HG03060 (cell line): Measurements from ENCODE around the gene SND1.
"Not testable (repeated sequence)": the region's sequence is repeated elsewhere in the genome, so short reads cannot be mapped to it uniquely, and the experiment has no call there.

Source experiments
- ATAC-seq: cut with Tn5 transposase; IDR thresholded peaks from one replicate; pipeline ENCODE4 v1.9.1; 2021; ENCODE audit warnings: low read depth, moderate number of reproducible peaks; ENCODE audit not compliant: unreplicated experiment

SND1 gene

DNA sequence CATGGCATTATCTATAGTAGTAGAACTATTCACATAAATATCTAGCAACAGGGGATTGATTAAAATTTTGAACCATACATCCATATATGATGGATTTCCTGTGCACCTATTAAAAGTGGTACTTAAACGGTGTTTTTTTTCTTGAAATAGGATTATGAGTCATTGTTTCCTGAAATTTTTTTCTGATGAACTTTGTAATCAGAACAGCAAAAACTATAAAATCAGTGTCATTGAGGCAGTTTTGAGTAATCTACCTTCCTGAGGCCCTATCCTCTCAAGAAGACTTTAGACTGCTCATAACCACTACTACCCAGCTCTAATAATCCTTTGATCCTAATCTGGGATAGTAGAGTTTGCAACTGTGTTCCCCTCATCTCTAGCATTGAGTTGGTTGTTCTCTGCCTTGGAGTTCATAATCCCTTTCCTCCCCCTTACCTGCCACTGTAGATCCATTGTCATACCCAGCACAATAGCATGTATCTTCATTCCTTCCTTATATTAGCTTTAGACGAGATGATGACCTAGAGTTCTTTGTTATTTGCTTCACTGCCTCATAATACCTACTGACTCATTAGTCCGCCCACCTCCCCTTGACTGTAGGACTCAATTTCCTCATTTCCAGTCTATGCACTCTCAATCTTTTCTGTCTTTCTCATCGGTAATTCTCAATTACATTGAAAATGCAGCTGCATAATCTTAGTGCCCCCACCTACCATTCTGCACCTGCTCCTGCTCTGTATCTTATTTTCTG is 245.9 kb downstream of the SND1 start:
- no peak for ATAC-seq

DNA sequence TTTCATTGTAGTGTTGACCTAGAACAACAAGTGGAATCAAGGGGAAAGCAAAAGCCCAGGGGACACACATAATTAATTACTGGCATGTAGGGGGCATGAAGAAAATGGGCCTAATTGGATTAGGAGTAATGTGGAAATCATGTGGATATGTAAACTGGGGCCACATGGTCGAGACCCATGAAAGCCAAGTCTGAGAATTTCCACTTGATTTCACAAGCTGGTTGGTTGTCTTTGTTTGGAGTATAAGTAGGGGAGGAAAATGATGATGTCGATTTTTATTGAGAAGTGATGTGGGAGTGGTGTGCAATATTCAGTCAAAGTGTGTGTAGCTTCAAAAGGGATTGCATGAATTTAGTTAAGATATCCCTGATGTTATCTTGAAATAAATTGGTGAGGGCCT is 247.4 kb downstream of the SND1 start:
- ATAC-seq = no peak

DNA sequence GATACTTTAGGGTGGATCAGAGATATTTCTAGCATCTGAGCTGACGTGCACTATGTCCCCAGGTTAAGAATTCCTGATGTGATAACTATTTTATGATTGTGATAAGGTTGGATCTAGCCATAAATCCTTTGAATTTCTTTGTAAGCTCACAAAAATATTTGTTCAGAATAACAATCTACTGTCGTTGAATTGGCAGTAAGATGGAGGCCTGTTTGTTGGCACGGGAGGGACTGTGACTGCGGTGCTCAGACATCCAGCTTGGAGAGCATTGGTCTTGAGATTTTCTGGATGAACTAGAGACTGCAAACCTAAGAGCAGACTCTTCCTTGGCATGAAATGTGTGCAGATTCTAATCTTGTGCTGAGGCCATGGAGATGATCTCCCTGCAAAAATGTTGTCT is 248.1 kb downstream of the SND1 start:
- ATAC-seq = no peak

DNA sequence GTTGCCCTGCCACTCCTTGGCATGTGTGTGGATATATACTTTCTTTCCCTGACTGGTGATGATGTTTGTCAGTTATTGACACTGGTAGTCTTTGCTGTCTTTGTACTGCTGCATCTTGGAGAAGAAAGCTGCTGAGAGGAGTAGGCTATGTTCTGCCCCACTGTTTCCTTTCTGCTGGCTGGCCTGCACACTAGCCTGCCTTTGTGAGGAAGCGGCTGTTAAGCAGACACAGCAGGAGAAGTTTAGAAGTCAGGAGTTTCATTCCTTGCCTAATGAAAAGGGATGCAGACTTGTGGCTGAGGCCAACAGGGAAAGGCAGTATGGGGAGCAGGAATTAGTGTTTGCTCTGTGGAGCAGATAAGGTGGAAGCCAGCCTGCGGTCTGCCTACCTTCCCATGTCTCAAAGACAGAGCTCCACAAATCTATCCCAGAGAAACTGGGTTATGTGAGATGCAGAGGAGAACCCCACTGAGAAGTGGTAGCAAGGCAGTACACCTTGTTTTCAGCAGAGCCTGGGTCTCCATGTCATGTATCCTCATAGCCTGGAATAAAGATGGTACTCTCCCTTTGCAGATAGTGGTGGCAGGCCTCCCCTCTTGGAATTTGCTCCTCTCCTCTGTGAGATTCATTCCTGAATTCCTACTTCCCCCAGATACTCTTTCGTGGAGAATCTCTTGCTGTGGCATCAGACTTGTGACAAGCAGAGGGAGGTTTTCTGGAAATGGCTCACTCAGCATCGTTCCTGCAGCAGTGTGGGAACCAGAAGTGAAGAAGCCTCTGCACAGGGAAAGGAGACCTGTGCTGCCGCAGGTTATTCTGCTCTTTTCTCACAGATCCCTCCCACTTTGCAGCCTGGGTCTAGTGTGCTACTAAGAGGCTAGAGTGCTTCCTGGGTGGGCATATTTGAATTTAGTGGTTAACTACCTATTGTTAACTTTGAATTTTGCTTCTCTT is 249.0 kb downstream of the SND1 start:
- no peak for ATAC-seq

DNA sequence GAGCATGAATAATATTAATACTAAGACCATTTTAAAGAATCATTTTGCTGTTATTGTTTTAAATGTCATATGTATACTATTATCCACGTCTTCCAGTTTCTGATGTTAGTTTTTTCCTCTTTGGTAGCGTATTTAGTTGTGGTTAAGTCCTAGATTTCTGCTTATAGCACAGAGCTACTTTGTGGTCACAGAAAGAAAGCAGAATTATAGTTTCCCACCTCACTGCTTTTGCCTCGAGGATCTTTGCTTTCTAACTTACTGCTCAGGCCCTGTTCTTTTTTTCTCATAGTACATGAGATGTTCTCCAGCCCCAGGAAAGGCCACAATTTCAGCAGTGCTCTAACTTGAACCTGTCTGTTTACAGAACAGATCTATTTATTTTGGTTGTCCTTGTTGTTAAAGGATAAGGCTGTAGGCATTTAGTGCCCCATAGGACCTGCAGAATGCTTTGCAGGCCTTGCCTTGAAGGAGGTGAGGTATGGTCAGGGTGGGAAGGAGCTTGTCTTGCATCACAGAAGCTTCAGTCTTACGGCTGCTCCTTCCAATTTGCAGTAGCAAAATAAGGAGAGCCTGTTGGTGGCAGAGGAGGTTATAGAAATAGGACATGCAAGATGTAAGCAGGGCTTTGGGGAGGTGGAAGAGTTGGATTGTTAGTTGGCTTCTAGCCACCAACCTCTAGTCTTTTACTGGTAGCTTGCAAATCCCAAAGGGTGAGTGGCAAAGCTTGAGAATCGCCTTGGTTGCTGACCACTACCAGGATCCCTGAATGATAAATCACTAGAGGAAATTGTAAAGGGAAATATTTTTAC is 250.1 kb downstream of the SND1 start:
- no peak for ATAC-seq

DNA sequence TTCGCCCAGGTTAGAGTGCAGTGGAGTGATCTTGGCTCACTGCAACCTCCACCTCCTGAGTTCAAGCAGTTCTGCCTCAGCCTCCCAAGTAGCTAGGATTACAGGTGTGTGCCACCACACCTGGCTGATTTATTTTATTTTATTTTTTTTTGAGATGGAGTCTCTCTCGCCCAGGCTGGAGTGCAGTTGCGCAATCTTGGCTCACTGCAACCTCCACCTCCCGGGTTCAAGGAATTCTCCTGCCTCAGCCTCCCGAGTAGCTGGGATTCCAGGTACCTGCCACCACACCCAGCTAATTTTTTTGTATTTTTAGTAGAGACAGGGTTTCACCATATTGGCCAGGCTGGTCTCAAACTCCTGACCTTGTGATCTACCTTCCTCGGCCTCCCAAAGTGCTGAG is 250.8 kb downstream of the SND1 start:
- ATAC-seq = not testable (repeated sequence)

DNA sequence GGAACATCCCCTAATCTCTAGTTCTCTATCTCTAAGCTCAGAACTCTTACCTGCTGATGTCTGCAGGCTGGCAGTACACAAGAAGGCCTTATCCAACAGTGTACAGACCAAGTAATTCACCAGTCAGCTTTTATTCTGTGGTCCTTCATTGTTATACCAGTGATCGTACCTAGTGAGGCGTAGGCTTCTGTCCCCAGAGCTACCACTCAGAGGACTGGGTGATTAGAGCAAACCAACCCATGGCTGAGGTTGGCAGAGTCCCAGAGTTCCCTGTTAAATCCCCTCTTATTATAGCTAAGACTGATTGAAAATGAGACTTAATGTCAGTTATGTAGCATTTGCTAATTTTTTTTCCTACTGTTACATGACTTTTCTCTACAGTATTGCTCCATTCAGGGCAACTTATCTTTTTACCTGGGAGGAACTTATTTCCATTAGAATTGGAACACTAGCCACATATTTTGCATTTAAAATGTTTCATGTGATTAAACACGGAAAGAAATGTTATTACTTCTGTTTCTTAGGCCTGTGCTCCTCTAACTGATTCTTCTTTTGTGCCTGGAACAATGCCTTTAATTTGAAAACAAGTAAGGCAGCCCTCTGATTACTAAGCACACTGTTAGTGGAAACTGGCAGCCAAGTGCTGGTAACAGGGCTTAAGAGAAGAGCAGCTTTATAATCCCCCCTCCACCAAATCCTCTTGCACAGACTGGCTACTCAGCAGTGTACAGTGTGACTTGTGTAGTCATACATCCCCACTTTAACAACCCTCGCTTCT is 252.1 kb downstream of the SND1 start:
- no peak for ATAC-seq

DNA sequence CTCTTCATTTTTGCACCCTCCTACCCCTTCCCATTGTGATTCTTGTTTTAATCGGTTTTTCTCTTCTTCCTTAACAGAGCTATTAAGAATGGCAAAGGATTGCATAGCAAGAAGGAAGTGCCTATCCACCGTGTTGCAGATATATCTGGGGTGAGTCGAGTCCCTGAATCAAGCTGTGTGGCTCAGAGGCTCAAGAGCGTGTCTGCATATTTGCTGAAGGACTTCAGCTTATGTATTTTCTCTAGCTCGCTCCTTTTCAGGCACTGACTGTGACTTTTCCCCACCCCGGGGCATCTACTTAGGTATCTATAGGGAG is 252.6 kb downstream of the SND1 start:
- ATAC-seq = no peak

DNA sequence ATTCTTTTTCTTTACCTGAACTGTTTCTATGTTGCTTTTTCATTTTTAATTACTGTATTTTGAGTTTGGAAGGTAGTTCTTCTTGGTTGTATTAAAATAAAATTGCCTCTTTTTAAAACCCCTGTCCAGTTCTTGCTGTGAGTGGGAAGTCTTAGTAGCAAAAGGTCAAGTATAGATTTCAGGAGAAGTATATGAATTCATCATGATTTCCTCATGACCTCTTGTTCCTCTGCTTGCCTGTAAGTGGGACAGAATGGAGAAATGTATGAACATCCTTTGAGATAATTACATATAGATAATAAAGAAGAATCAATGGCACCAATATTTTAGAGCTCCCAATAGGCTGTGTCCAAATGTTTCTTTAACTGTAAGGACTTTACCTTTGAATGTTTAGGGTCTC is 253.0 kb downstream of the SND1 start:
- no peak for ATAC-seq

DNA sequence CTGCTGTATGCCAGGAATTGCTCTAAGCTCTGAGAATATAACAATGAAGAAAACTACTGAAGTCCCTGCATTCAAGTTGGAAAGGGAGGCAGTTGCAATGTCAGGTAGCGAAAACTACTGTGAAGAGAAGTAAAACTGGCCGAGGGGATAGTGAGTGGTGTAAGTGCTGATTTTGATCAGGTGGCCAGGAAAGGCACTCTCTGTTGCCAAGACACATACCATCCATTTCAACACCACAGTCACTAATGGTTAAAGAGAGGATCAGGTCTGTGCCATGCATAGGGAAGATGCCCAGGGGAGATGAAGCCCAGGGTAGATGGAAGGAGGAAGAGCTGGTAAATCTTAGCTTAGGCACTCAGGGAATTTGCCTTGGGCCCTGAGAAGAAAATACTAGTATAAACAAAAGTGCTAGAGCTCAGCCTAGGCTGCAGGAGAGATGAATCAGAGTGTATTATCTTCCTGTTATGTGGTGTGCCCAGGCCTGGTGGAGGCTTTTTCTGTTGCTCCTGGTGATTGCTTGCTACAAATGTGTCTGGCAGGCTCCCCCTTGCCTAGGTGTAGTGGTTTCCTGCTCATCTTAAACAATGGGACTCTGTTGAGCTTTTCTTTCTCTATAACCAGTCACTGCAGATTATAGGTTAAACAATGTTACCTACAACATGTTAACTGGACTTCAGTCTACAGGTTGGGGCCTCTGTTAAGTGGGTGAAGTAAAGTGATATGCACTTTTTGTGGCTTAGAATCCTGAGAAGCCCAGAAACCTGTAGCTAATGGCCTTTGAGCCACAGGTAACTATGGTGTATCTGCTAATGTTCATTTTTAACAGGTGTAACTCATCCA is 253.7 kb downstream of the SND1 start:
- no peak for ATAC-seq

DNA sequence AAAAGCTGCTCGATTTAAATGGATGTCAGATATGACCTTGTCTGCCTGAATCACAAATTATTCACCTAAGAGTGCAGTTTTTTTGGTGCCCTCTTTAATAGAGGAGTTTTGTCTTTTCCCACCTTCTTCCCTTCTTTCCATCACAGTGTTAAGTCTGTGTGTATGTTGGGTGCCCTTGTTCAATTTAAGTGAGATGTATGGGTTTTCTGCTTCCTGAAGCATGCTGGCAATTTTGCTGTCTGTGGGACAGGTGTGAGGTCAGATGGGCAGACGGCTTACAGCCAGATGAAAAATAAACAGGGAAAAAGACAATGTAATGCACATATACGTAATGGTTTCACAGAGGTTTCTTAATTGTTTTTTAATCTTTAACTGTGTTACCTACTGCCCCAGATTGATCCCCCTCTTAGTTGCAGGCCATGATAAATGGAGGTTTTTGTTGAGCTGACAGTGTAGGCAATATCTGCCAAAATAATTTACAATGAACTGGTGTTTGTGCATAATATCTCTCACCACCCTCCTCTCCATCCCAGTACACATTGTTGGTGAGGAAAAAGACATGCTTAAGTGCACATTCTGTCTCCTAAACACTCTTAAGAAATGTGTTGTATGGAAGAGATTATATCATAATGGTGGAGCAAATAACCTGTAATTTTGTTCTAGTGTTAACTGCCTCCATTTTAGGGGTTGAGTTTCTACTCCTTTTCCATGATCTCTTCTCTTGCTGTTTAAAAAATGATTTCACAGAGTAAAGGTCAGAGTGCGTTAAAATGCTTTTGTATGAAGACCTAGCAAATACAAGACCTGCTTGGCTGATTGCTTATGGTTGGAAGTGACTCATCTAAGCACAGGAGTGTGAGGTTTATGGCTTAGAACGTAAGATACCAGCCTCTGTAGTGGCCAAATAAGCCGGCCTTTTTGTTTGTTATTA is 255.4 kb downstream of the SND1 start:
- ATAC-seq = no peak

DNA sequence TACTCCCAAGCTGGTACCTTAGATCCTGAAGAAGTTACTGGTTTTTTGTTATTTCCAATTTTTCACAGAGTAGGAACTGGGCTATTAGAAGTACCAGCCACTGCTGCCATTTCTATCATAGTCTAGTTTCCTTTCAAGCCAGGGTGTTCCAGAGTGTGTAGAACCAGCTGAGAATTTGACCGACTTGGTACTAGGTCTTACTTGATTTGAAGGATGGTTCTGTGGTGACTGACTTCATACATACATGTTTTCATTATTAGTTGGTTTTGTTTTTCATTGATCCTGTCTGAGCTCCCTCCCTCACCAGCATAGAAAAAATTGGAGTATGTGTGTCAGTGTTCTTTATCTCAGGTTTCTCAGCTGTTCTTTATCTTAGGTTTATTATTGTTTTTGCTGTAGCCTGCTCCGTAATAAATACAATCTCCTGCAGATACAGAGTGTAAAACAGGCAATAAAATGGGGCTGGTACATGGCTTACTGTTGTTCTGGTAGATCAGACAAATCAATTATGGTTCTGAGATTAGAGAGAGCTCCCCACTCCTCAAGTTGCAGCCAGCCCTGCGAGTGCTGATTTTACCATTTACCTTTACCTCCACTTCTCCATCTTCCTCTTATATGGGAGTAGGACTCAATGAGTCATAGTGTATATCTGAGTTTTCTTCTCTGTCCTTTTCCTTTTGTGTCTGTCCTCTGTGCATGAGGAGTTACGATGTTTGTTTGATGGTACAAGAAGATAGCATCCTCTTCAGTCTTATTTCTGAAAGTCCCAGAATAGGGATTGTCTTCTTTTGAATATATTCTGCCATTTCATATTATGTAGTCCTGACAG is 256.6 kb downstream of the SND1 start:
- no peak for ATAC-seq

DNA sequence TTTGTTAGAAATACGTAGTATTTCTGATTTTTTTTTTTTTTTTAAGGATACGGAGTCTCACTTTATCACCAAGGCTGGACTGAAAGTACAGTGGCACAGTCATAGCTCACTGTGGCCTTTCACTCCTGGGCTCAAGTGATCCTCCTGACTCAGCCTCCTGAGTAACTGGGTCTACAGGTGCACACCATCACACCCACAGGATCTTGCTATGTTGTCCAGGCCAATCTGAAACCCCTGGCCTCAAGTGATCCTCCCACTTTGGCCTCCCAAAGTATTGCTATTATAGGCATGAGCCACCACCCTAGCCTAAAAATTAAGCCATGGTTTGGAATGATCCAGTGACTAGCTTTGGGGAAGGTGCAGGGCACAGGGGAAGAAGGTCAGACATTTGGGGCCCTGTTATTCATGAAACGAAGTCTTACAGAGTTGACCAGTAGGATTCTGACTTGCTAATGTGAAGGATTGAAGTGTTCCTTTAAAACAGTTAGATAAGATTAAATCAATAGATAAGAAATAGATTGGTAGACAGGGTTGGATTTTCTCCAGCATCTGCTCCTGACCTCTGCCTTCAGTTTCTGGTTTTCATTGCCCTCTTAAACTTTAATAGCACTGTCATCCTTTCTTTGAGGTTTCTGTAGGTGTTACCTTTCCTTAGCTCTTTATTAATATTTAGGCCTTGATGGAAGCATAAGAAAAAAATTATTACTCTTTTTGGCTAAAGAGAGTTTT is 257.6 kb downstream of the SND1 start:
- no peak for ATAC-seq

DNA sequence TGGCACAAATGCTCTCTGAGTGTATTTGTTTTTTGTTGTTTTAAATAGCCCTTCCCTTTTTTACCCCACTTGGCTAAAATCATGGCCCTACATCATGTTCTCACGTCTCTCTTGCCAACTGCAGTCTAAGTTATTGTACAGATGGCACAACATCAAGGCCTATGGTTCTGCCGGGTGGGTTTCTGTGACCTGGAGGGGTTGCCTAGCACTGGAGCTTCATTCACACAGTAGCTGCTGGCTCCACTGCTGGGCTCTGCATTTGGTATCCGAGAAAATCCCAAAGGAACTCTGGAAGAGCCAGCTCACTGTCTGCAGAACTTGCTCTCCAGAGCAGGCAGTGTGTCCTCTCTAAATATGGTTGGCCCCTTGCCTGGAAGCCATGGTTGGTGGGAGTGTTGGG is 258.7 kb downstream of the SND1 start:
- no peak for ATAC-seq

DNA sequence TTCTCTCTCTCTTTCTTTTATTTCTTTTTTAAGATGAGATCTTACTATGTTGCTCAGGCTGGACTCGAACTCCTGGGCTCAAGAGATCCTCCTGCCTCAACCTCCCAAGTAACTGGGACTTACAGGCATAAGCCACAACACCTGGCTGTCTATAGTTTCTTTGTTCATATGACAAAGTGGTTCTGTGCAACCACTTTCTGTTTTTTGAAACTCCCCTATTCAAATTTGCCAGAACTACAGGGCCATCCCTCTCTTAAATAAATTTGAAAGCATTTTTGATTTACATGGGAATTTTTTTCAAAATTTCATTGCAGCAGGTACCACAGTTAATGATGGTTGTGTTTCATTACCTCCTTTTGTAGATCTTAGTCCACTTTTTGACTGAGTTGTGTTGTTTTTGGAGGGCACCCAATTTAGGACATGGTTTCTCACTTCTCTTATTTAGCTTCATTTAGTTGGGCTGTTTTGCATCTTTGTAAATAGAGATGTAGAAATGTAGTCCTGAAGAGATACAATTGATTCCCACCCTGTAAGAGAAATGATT is 260.0 kb downstream of the SND1 start:
- peak; percentile 92 for ATAC-seq

DNA sequence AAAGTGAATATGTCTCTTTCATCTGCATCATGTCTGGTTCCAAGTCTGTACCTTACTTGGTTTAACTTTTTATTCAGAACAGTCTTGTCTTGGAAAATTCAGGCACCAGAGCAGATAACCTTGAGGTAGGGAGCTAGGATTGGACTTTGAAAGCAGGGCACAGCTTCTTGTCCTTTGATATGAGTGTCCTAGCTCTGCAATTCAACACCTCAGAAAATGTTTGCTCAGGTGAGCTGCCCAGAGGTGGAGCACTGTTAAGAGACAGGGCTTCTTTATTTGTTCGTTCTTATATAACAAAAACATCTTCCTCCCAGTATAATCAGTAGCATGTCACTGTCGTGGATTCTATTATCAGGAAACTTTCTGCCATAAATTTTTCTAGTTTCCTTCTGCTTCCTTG is 260.9 kb downstream of the SND1 start:
- ATAC-seq = no peak

DNA sequence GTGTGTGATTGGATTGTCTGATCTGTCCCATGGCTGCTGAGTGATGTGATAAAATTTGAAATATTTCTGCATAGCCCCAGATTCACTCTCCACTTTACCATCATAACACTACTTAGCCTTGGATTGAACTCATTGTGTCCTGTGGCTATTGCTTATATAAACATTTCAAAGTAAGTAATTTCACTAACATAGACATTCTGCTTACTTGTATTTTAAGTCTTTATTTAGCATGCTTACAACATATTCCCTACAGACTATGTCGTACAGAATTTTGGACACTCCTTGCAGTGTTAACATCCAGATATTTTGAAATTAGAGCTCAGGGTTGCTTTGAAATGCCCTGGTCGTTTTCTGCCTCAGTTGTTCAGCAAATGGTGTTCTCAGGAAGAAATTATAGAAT is 261.7 kb downstream of the SND1 start:
- no peak for ATAC-seq
